ENCODE measurements around the gene ARVCF.

The ARVCF gene

DNA sequence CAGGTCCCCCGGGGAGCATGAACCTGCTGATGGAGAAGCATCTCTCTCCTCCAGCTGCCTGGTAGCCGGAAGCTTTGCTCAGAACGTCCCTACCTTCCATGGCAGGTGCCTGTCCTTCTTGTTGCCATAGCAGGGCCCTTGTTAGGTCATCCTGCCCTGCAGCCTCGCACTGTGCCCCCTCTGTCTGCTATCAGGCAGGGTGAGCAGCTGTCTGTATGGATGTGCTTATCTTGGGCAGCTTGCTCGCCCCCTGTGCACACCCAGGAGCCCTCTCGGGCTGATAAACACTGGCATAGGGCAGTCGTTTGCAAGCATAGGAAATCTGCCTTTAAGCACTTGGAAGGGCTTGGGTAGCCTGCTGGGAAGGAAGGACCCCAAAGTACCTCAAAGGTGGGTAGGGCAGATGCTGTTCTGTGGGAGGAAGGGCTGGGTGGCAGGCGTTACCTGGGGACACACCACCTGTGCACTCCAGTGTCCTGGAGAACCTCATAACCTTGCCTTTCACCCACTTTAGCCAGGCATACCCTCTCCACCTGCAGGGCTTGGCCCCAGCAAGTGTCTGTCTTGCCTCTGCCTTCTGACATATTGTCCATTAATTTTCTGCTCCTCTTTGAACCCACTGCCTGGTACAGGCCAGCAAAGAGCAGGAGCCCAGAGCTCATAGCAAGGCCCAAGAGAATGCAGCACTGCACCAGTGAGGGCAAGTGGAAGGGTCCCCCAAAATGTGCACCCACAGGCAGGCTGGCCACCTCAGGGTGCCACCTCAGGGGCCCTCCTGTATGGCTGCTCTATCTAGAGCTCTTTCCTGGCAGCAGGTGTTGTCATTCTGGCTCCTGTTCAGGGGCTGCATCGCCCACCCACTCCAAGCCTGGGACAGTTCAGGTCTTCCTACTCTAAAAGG, 83.0 kb downstream of the ARVCF start:
- Histone ChIP-seq H3K4me3 (ENCODE audit: severe bottlenecking) (no peak overlapping the region), H3K27ac (ENCODE audit: poor library complexity, severe bottlenecking) (no peak overlapping the region), H3K36me3 (ENCODE audit: low read depth) (0 out of 2 replicates have a peak, but pooled peaks cover 4% of the 10 kb centered on the region), H3K9me3 (ENCODE audit: severe bottlenecking) (no peaks in the 10 kb centered on the region), H3K4me1 (ENCODE audit: insufficient read depth, poor library complexity, severe bottlenecking) (no peaks in the 10 kb centered on the region), H3K27me3 (ENCODE audit: insufficient read depth, poor library complexity, severe bottlenecking) (no peaks in the 10 kb centered on the region)
- ATAC-seq (ENCODE audit: low read depth) (peak; percentile 23; the same call in 2 of the 3 replicates), DNase-seq (ENCODE audit: low spot score) (no peak)
- TF ChIP-seq, protein P1, sequence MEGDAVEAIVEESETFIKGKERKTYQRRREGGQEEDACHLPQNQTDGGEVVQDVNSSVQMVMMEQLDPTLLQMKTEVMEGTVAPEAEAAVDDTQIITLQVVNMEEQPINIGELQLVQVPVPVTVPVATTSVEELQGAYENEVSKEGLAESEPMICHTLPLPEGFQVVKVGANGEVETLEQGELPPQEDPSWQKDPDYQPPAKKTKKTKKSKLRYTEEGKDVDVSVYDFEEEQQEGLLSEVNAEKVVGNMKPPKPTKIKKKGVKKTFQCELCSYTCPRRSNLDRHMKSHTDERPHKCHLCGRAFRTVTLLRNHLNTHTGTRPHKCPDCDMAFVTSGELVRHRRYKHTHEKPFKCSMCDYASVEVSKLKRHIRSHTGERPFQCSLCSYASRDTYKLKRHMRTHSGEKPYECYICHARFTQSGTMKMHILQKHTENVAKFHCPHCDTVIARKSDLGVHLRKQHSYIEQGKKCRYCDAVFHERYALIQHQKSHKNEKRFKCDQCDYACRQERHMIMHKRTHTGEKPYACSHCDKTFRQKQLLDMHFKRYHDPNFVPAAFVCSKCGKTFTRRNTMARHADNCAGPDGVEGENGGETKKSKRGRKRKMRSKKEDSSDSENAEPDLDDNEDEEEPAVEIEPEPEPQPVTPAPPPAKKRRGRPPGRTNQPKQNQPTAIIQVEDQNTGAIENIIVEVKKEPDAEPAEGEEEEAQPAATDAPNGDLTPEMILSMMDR (IDR thresholded peaks at IDR 0.05; ENCODE audit: poor library complexity, severe bottlenecking) = no peak

DNA sequence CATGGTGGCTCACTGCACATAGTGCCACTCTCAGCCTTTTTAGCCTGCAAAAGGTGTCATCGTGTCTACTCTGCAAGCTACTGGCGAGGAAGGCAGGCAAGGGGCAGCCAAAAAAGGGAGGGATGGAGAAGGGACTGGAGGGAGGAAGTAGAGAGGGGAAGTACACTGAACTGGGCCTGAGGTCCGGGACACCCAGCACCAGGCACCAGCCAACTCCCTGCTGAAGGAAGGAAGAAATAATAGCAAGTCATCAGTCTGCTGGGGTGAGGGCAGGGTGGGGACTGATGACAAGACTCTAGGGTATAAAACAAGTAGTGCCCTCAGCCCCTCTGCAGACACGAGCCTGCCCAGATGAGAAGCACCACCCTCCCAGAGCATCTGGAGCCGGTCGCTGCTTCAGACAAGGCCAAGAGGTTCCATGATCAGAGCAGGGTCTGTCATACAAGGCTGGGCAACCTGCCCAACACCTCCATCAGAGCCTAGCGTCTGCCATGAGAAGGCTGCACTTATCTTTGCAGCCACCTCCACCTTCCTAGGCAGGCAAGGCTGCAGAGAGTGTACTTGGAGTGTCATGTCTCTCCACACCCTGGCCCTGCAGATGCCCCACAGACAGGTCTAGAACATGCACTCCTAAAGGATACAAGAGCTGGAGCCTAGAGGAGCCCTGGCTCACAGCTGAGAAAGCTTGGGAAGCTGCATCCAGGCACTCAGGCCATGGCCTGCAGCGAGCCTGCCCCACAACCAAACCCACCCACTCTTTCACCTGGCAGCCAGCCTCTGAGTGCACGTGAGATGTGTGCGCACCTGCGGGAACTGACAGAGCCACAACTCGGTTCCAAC, 84.0 kb downstream of the ARVCF start:
- H3K9me3 ChIP-seq (ENCODE audit: severe bottlenecking) = no peaks in the 10 kb centered on the region

DNA sequence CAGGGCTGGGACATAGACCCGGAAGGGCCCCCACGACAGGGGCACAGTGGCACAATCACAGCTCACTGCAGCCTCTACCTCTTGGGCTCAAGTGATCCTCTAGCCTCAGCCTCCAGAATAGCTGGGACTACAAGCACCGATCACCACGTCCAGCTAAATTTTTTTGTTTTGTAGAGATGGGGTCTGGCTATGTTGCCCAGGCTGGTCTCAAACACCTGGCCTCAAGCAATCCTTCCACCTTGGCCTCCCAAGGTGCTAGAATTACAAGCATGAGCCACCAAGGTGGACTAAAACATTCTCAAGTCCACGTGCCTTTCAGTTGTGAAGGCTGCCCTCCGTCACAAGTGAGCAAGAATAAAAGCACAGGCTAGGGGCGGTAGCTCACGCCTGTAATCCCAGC, 85.1 kb downstream of the ARVCF start:
- ATAC-seq (ENCODE audit: low read depth) = no peak
- TF ChIP-seq, protein P1 (IDR thresholded peaks at IDR 0.05; ENCODE audit: poor library complexity, severe bottlenecking) = no peak

More for the DNA sequence above, 84.0 kb downstream of the ARVCF start:
- Histone ChIP-seq H3K27me3 (ENCODE audit: insufficient read depth, poor library complexity, severe bottlenecking) (no peaks in the 10 kb centered on the region), H3K4me3 (ENCODE audit: severe bottlenecking) (no peak overlapping the region), H3K27ac (ENCODE audit: poor library complexity, severe bottlenecking) (no peak overlapping the region), H3K36me3 (ENCODE audit: low read depth) (0 out of 2 replicates have a peak, but pooled peaks cover 3% of the 10 kb centered on the region), H3K4me1 (ENCODE audit: insufficient read depth, poor library complexity, severe bottlenecking) (no peaks in the 10 kb centered on the region)
- DNase-seq (ENCODE audit: low spot score) = no peak
- TF ChIP-seq, protein P1 (IDR thresholded peaks at IDR 0.05; ENCODE audit: poor library complexity, severe bottlenecking) = no peak
- 0 out of 3 replicates have a peak, but pooled peaks have one; percentile 21 for ATAC-seq (ENCODE audit: low read depth)

DNA sequence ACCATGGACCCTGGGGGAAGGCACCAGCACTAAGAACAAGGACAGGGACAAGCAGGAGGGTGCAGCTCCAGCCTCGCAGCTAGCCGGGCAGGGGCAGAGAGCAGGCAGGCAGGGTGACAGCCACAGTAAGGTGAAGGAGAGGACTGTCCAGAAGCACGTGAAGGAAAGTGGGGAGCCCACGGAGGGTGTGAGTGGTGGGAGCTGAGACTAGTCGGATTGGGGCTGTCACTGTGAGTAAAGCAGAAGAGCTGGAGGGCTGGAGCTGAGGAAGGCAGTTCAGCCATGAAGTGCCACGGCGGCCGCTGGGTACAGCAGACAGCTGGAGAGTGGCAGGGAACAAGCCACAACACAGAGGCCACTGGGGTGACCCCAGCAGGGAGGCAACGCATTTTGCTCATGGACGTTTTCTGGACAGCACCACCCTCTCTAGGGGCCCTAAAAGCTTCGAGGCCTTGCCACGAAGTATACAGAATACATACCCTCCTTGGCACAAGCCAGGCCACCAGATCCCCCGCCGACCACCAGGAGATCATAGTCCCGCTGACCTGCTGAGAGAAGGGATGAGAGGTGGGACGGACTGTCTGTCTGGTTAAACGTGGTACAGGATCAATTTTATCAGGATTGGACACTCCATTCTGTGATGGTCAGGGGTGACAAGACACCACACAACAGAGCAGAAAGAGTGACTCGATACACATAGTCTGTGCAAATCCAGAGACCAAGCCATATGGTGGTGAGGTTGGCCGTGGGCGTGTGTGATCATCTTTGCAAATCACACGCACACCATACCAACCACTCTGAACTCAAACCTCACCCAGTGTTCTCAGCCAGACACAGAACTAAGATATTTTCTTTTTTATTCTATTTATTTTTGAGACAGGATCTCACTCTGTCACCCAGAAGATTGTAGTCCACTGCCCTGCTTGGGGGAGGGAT, 85.8 kb downstream of the ARVCF start:
- ATAC-seq (ENCODE audit: low read depth) = no peak
- no peak for DNase-seq (ENCODE audit: low spot score)
- TF ChIP-seq, protein P1 (IDR thresholded peaks at IDR 0.05; ENCODE audit: poor library complexity, severe bottlenecking) = no peak

More for the DNA sequence above, 85.1 kb downstream of the ARVCF start:
- H3K36me3 ChIP-seq (ENCODE audit: low read depth) = no peaks in the 10 kb centered on the region
- no peak overlapping the region for H3K27ac ChIP-seq (ENCODE audit: poor library complexity, severe bottlenecking)
- no peaks in the 10 kb centered on the region for H3K27me3 ChIP-seq (ENCODE audit: insufficient read depth, poor library complexity, severe bottlenecking)
- no peaks in the 10 kb centered on the region for H3K9me3 ChIP-seq (ENCODE audit: severe bottlenecking)
- DNase-seq (ENCODE audit: low spot score) = no peak
- H3K4me3 ChIP-seq (ENCODE audit: severe bottlenecking) = no peak overlapping the region
- no peaks in the 10 kb centered on the region for H3K4me1 ChIP-seq (ENCODE audit: insufficient read depth, poor library complexity, severe bottlenecking)

More for the DNA sequence above, 85.8 kb downstream of the ARVCF start:
- no peaks in the 10 kb centered on the region for H3K27me3 ChIP-seq (ENCODE audit: insufficient read depth, poor library complexity, severe bottlenecking)
- H3K27ac ChIP-seq (ENCODE audit: poor library complexity, severe bottlenecking) = no peak overlapping the region
- H3K4me1 ChIP-seq (ENCODE audit: insufficient read depth, poor library complexity, severe bottlenecking) = no peaks in the 10 kb centered on the region
- no peaks in the 10 kb centered on the region for H3K9me3 ChIP-seq (ENCODE audit: severe bottlenecking)
- no peaks in the 10 kb centered on the region for H3K36me3 ChIP-seq (ENCODE audit: low read depth)
- no peak overlapping the region for H3K4me3 ChIP-seq (ENCODE audit: severe bottlenecking)

Data from RWPE2 (cell line).